ENCODE data around the gene NALCN.

Gene NALCN

DNA sequence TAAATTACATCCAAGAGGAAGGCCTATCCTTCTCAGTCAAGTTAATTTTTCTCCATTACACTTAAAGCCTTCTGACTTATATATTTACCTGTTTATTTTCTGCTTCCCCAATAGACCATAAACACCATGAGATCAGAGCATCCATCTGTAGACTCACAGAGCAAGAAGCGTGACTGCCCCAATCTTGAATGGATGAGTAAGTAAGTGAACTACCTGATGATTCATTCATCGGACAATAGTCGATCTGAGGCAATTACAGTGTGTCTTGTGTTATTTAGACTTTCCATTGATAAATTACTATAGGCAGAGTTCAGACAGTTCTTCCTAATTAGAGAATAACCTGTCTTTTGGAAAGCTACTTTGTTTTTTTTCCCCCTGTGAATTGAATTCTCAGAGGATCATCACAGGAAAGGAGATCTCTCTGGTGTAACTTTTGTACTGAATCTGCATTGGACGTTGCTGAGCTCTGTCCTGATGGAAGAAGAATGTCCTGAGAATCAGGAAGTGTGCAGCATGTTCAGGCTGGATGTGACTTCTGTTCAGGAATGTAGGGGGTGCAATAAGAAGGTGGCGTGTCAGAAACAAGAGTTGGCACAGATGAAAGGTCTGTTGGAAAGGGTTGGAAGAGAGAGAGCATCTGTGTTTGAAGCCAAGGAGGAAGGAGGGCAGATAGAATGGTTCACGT lies 367.0 kb downstream of the NALCN start:
- Histone ChIP-seq H3K27ac (ENCODE audit: low read length) (no peak overlapping the region), H3K9me3 (ENCODE audit: control insufficient read depth, low read depth, low read length) (no peaks in the 10 kb centered on the region), H3K36me3 (ENCODE audit: control insufficient read depth, low read depth, low read length) (no peaks in the 10 kb centered on the region), H3K27me3 (ENCODE audit: control insufficient read depth, insufficient read depth, low read length) (no peaks in the 10 kb centered on the region), H3K4me1 (ENCODE audit: control insufficient read depth, low read depth, low read length) (no peaks in the 10 kb centered on the region), H3K4me3 (ENCODE audit: low read length) (no peak overlapping the region), H3K9ac (ENCODE audit: low read length) (no peak overlapping the region)

DNA sequence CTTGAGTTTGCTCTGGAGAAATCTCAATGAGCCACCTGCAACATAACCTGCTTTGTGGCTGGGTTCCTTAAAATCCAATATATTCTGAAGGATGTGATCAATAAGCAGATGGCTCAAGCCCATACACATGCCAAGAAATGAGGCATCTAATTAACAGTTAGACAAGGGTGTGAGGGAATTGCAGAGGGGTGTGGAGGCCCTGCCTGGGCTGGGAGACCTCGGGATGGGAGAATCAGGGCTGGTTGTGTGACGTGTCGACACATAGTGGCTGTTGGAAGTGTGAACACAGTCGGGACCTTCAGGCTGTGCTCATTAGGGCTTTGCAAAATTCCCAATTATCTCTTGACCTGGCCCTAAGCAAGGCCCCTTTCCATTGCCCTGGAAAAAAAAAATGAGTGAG lies 379.8 kb downstream of the NALCN start:
- H3K27ac ChIP-seq (ENCODE audit: low read length): no peak overlapping the region
- no peaks in the 10 kb centered on the region for H3K36me3 ChIP-seq (ENCODE audit: control insufficient read depth, low read depth, low read length)
- no peak overlapping the region for H3K4me3 ChIP-seq (ENCODE audit: low read length)
- no peaks in the 10 kb centered on the region for H3K9me3 ChIP-seq (ENCODE audit: control insufficient read depth, low read depth, low read length)
- H3K4me1 ChIP-seq (ENCODE audit: control insufficient read depth, low read depth, low read length): peaks cover 8% of the 10 kb centered on the region
- H3K9ac ChIP-seq (ENCODE audit: low read length): no peak overlapping the region
- no peaks in the 10 kb centered on the region for H3K27me3 ChIP-seq (ENCODE audit: control insufficient read depth, insufficient read depth, low read length)

DNA sequence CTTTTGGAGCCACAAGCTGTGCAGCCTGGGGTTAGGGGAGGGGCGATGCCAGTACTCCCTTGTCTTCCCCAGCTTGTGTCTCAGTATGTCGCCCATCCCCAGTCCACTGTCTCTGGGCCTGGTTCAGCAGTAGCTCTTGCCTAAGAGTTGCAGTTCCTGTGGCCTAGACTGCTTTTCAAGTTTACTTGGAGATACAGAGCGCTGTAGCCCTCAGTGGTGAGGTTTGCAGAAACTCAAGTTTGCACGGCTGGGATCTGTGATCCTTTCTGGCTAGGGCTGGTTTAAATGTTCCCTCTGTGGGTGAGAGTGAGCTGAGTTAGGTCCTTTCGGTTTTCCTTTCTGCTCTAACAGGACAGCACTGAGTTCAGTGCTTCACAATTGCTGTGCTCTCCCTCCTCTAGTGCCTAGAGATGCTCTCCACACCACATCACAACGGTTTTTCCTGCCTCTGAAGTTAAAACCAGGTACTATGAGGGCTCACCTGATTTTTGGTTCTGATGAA lies 381.1 kb downstream of the NALCN start:
- H3K27me3 ChIP-seq (ENCODE audit: control insufficient read depth, insufficient read depth, low read length): no peaks in the 10 kb centered on the region
- no peaks in the 10 kb centered on the region for H3K9me3 ChIP-seq (ENCODE audit: control insufficient read depth, low read depth, low read length)
- no peak overlapping the region for H3K9ac ChIP-seq (ENCODE audit: low read length)
- no peaks in the 10 kb centered on the region for H3K36me3 ChIP-seq (ENCODE audit: control insufficient read depth, low read depth, low read length)
- peaks cover 8% of the 10 kb centered on the region for H3K4me1 ChIP-seq (ENCODE audit: control insufficient read depth, low read depth, low read length)
- H3K4me3 ChIP-seq (ENCODE audit: low read length): no peak overlapping the region
- H3K27ac ChIP-seq (ENCODE audit: low read length): no peak overlapping the region

DNA sequence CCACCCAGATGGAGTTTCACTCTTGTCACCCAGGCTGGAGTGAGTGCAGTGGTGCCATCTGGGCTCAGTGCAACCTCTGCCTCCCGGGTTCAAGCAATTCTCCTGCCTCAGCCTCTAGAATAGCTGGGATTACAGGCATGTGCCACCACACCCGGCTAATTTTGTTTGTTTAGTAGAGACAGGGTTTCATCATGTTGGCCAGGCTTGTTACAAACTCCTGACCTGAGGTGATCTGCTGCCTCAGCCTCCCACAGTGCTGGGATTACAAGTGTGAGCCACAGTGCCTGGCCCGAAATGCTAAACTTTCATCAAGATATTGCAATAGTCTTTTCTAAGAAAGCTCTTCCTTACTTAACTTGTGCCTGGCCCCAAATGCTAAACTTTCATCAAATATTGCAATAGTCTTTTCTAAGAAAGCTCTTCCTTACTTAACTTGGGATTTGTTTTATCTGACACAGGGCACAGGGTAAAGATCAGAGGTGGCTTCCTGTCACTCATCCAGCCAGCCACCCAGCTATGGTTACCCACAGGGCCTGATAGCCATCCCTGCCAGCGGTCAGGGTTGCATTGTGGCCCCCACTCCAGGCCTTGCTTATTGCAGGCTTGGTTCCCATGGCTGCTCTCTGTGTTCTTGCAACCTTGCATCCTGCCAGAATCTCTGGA lies 389.4 kb downstream of the NALCN start:
- no peaks in the 10 kb centered on the region for H3K27me3 ChIP-seq (ENCODE audit: control insufficient read depth, insufficient read depth, low read length)
- no peak overlapping the region for H3K4me3 ChIP-seq (ENCODE audit: low read length)
- H3K36me3 ChIP-seq (ENCODE audit: control insufficient read depth, low read depth, low read length): no peaks in the 10 kb centered on the region
- H3K4me1 ChIP-seq (ENCODE audit: control insufficient read depth, low read depth, low read length): no peaks in the 10 kb centered on the region
- H3K27ac ChIP-seq (ENCODE audit: low read length): no peak overlapping the region
- H3K9me3 ChIP-seq (ENCODE audit: control insufficient read depth, low read depth, low read length): no peaks in the 10 kb centered on the region
- no peak overlapping the region for H3K9ac ChIP-seq (ENCODE audit: low read length)

DNA sequence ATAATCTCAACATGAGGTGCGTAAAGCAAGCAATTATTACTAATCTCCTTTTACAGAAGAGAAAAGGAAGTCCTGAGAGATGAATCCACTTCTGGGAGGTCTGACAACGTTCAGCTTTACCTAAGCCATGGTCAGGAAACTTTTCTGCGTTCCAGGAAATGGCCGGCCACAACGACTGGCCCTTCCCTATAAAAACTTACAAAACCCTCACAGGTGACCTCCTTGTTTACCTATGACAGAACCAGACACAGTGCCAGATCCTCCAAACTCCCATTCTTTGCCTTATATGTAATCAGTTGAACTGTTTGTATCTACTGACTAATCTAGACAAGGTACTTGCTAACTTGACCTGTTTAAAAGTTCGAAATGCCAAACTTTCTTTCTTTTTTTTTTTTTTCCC lies 390.0 kb downstream of the NALCN start:
- Histone ChIP-seq H3K36me3 (ENCODE audit: control insufficient read depth, low read depth, low read length) (no peaks in the 10 kb centered on the region), H3K9me3 (ENCODE audit: control insufficient read depth, low read depth, low read length) (no peaks in the 10 kb centered on the region), H3K4me3 (ENCODE audit: low read length) (no peak overlapping the region), H3K9ac (ENCODE audit: low read length) (no peak overlapping the region), H3K4me1 (ENCODE audit: control insufficient read depth, low read depth, low read length) (no peaks in the 10 kb centered on the region), H3K27ac (ENCODE audit: low read length) (no peak overlapping the region), H3K27me3 (ENCODE audit: control insufficient read depth, insufficient read depth, low read length) (no peaks in the 10 kb centered on the region)

DNA sequence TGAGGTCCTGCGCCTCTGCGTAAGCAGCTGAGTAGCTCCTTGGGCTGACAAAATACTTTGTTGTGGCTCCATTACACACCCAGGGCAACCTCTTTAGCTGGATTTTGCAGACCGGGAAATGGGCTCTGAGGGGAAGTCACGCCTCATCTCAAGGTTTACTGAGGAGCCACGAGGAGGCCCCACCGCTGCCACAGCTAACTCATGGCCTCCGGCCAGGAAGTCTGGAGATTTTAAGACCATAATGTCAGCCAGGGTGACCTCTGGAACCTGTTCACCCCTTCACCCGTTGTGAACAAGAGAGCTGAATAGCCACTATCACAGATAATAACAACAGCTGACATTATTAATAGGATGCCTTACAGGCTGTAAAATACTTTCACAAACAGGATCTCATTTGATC lies 390.4 kb downstream of the NALCN start:
- no peaks in the 10 kb centered on the region for H3K9me3 ChIP-seq (ENCODE audit: control insufficient read depth, low read depth, low read length)
- H3K9ac ChIP-seq (ENCODE audit: low read length): no peak overlapping the region
- H3K27me3 ChIP-seq (ENCODE audit: control insufficient read depth, insufficient read depth, low read length): no peaks in the 10 kb centered on the region
- H3K27ac ChIP-seq (ENCODE audit: low read length): no peak overlapping the region
- no peak overlapping the region for H3K4me3 ChIP-seq (ENCODE audit: low read length)
- H3K36me3 ChIP-seq (ENCODE audit: control insufficient read depth, low read depth, low read length): no peaks in the 10 kb centered on the region
- H3K4me1 ChIP-seq (ENCODE audit: control insufficient read depth, low read depth, low read length): no peaks in the 10 kb centered on the region

DNA sequence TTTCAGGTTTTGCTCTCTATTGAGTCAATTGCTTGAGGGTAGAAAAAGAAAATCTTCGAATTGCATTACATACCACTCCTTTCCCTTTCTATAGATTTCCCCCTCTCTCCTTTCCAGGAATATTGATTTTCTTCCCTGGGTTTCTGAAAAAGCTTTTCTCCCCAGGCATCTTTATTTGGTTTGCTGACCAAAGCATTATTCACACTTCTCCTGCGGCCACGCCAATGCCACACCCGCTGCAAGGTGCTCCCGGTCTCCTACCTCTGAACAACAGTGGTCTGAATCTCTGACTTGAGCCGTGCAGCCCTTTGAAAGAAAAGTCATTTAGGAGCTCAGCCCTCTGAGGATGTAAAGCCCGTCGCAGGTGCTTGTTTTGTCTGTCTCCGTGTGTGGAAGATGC lies 390.8 kb downstream of the NALCN start:
- no peak overlapping the region for H3K27ac ChIP-seq (ENCODE audit: low read length)
- H3K27me3 ChIP-seq (ENCODE audit: control insufficient read depth, insufficient read depth, low read length): no peaks in the 10 kb centered on the region
- H3K36me3 ChIP-seq (ENCODE audit: control insufficient read depth, low read depth, low read length): no peaks in the 10 kb centered on the region
- no peaks in the 10 kb centered on the region for H3K9me3 ChIP-seq (ENCODE audit: control insufficient read depth, low read depth, low read length)
- H3K4me1 ChIP-seq (ENCODE audit: control insufficient read depth, low read depth, low read length): no peaks in the 10 kb centered on the region
- no peak overlapping the region for H3K9ac ChIP-seq (ENCODE audit: low read length)
- no peak overlapping the region for H3K4me3 ChIP-seq (ENCODE audit: low read length)

DNA sequence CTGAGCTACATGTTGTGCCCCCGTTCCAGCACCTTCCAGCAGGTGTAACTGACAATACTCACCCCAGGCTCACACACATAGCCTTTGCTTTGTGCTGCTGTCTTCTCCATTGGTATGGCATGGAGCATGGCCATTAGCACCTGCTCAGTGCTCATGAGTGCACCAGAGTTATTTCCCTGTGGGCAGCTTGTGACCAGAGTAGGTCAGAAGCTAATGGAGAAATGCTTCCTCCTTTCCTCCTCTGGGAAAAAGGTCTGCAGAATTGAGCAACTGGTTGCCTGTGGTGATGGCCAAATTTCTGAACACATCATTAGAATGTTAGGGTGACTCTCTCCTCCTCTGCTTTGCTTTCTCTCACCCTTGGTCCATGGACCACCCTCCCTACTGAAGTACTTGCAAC lies 397.2 kb downstream of the NALCN start:
- Histone ChIP-seq H3K36me3 (ENCODE audit: control insufficient read depth, low read depth, low read length) (no peaks in the 10 kb centered on the region), H3K9me3 (ENCODE audit: control insufficient read depth, low read depth, low read length) (no peaks in the 10 kb centered on the region), H3K4me3 (ENCODE audit: low read length) (no peak overlapping the region), H3K9ac (ENCODE audit: low read length) (no peak overlapping the region), H3K27me3 (ENCODE audit: control insufficient read depth, insufficient read depth, low read length) (no peaks in the 10 kb centered on the region), H3K27ac (ENCODE audit: low read length) (no peak overlapping the region), H3K4me1 (ENCODE audit: control insufficient read depth, low read depth, low read length) (no peaks in the 10 kb centered on the region)

DNA sequence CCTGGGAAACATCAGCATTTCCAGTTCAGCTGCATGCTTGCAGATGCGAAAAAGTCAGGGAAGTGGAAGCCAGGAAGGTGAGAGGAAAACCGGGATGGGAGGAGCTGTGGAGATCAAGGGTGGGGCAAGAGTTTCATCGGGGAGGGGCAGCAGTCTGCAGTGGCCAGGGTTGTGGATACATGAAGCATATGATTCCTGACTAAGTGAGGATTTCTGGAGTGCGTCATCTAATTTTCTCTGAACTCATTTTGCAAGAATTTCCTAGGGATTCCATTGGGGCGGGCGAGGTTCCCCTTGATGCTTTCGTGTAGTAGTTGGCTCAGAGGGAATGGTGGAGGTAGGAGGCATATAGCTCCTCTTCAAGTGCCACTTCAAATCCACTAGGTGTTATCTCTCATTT lies 397.6 kb downstream of the NALCN start:
- no peak overlapping the region for H3K4me3 ChIP-seq (ENCODE audit: low read length)
- no peaks in the 10 kb centered on the region for H3K4me1 ChIP-seq (ENCODE audit: control insufficient read depth, low read depth, low read length)
- no peak overlapping the region for H3K9ac ChIP-seq (ENCODE audit: low read length)
- H3K9me3 ChIP-seq (ENCODE audit: control insufficient read depth, low read depth, low read length): no peaks in the 10 kb centered on the region
- H3K36me3 ChIP-seq (ENCODE audit: control insufficient read depth, low read depth, low read length): no peaks in the 10 kb centered on the region
- H3K27me3 ChIP-seq (ENCODE audit: control insufficient read depth, insufficient read depth, low read length): no peaks in the 10 kb centered on the region
- H3K27ac ChIP-seq (ENCODE audit: low read length): no peak overlapping the region

DNA sequence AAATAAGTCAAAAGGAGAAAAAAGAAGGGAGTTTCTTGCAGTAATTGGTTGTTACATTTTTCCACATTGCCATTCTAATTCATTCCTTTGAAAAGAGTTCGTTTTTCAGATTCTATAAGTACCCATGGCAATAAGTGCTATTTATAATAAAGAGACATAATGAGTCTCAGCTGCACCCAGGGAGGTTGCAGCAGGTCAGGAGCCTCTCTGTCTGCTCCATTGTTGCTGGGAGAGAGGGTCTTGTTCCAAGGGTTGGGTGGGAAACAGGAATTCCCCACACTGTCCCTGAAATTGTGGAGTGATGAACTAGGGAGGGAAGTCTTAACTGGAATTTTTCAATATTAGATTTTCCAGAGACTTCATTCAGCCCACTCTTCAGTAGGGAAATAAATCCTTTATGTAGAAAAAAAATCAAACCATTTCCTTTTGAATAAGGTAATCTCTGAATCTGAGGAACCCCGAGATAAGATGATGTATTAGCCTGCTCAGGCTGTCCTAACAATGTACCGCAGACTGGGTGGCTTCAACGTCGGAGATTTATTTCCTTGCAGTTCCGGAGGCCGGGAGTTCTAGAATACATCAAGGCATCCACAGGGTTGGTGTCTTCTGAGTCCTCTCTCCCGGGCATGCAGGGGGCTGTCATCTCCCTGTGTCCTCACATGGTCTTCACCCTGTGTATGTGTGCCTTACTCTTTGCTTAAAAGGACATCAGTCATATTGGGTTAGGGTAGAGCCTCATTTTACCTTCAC lies 399.0 kb downstream of the NALCN start:
- no peak overlapping the region for H3K9ac ChIP-seq (ENCODE audit: low read length)
- H3K27ac ChIP-seq (ENCODE audit: low read length): no peak overlapping the region
- no peaks in the 10 kb centered on the region for H3K27me3 ChIP-seq (ENCODE audit: control insufficient read depth, insufficient read depth, low read length)
- H3K4me1 ChIP-seq (ENCODE audit: control insufficient read depth, low read depth, low read length): no peaks in the 10 kb centered on the region
- no peak overlapping the region for H3K4me3 ChIP-seq (ENCODE audit: low read length)
- no peaks in the 10 kb centered on the region for H3K36me3 ChIP-seq (ENCODE audit: control insufficient read depth, low read depth, low read length)
- H3K9me3 ChIP-seq (ENCODE audit: control insufficient read depth, low read depth, low read length): no peaks in the 10 kb centered on the region

DNA sequence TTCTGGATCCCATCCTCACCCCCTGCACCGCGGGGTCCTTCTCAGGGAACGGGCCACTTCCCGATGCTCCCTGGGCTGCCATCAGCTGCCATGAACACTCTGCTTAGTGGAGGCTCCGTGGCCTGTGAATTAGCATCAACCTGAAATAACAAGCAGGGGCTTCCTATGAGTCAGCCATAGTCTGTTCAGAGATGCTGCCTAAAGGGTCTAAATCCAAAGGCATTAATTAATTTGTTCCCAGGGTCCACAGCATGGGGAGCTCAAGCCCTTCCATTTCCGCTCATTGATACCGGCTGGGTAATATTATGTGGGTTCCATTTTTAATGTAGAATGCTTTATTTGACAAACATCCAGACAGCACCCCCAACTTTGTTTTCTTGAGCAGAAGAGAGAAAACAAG lies 399.8 kb downstream of the NALCN start:
- Histone ChIP-seq H3K27me3 (ENCODE audit: control insufficient read depth, insufficient read depth, low read length) (no peaks in the 10 kb centered on the region), H3K36me3 (ENCODE audit: control insufficient read depth, low read depth, low read length) (no peaks in the 10 kb centered on the region), H3K9me3 (ENCODE audit: control insufficient read depth, low read depth, low read length) (no peaks in the 10 kb centered on the region), H3K27ac (ENCODE audit: low read length) (no peak overlapping the region), H3K4me3 (ENCODE audit: low read length) (no peak overlapping the region), H3K9ac (ENCODE audit: low read length) (no peak overlapping the region), H3K4me1 (ENCODE audit: control insufficient read depth, low read depth, low read length) (no peaks in the 10 kb centered on the region)

Data from iPS-18a (cell line).